Astrocyte of the spinal cord (primary cell): ENCODE measurements around the gene SMCO2.

Source experiments
- DNase-seq: peaks from one replicate; pipeline ENCODE4 v3.0.0; 2011; ENCODE audit warnings: low read depth, low spot score
- H3K4me3 ChIP-seq: 2 replicates; pipeline ENCODE4 v1.5.1; 2011; ENCODE audit warnings: low read depth, mild to moderate bottlenecking, low read length, moderate library complexity
- CTCF ChIP-seq: IDR thresholded peaks from 2 replicates; pipeline ENCODE4 v1.5.1; 2012; ENCODE audit warnings: low read depth, mild to moderate bottlenecking, low read length, inconsistent platforms
- in situ Hi-C: cut with HindIII; loops from 2 replicates; pipeline ENCODE4 v1.10.0; 2017; ENCODE audit warnings: low sequenced_read_pairs

The SMCO2 gene

GRCh38 chr12:27425306-27425705, 21.2 kb upstream of the SMCO2 start:
- H3K4me3 ChIP-seq, result no peak overlapping the region
- TF ChIP-seq CTCF, result no peak
- in situ Hi-C loops, result no loop called here
- DNase-seq, result no peak

GRCh38 chr12:27426743-27427487, 19.6 kb upstream of the SMCO2 start:
- H3K4me3 ChIP-seq, result no peak overlapping the region
- in situ Hi-C loops, result no loop called here
- no peak for DNase-seq
- TF ChIP-seq CTCF, result no peak

- no peak for TF ChIP-seq CTCF
- in situ Hi-C loops, result no loop called here
- no peak for DNase-seq
- H3K4me3 ChIP-seq, result no peak overlapping the region
Measured at GRCh38 chr12:27427824-27428223, 18.7 kb upstream of the SMCO2 start.

GRCh38 chr12:27428466-27428865, 18.1 kb upstream of the SMCO2 start:
- no peak for TF ChIP-seq CTCF
- no peak for DNase-seq
- in situ Hi-C loops, result no loop called here
- no peak overlapping the region for H3K4me3 ChIP-seq

- no peak overlapping the region for H3K4me3 ChIP-seq
- in situ Hi-C loops, result no loop called here
- DNase-seq, result no peak
- TF ChIP-seq CTCF, result no peak
Measured at GRCh38 chr12:27429606-27430005, 16.9 kb upstream of the SMCO2 start.

- in situ Hi-C loops, result no loop called here
- DNase-seq, result no peak
- TF ChIP-seq CTCF, result no peak
- H3K4me3 ChIP-seq, result no peak overlapping the region
Measured at GRCh38 chr12:27431185-27431584, 15.4 kb upstream of the SMCO2 start.
